NCI-H1694 treated with DMSO at 0.1 percent for 48 hours (cell line): ENCODE results near the gene TNNC1.

ENCODE experiments used
- DNase-seq: peaks from one replicate; lab custom pipeline; 2025; lab: John Stamatoyannopoulos, UW

The TNNC1 gene

DNA sequence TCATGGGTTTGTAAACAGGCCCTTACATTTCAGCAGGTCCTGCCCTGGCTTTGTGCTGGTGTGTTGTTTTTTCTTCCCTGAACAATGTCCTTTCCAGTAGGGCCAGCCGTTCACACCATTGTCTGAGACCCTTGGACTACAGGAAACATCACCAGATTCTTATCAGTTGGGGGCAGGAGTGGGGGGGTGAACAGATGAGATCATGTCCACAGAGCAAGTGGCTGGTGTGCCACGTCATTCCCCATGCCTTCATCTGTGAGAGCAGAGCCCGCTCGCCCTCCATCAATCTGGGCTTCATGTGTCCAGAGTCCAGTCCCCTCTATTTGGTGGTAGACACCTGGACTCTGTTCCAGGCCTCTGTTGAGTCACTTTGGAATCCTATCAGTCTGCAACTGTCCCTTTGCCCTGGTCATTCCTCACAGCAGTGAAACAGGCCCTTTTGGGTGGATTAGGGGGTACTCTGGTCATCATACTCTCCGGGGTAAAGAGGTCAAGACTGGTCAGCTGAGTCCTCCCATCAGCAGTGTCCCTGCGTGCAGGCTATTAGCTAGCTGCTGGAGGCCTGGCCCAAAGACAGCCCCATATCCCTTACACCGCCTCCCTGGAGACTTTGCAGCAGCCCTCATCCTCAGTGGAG, 23.9 kb downstream of the TNNC1 start:
- no peak for DNase-seq

DNA sequence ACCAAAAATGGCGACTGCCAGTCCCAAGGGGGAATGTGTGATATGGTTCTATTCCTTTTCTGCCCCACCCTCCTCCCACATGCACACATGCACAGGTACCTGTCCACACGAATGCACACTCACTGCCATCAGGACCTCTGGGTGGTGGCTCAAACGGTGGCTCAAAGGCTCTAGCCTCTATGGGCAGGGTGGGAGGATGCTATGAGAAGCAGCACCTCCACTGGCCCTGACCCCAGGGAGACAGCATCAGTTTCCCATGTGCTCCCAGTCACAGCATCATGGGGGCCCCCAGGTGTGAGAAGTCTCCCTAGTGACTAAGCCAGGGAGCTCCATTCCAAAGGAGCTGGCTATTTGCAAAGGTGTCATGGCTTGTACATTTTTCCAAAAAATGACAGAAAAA, 24.8 kb downstream of the TNNC1 start:
- no peak for DNase-seq

DNA sequence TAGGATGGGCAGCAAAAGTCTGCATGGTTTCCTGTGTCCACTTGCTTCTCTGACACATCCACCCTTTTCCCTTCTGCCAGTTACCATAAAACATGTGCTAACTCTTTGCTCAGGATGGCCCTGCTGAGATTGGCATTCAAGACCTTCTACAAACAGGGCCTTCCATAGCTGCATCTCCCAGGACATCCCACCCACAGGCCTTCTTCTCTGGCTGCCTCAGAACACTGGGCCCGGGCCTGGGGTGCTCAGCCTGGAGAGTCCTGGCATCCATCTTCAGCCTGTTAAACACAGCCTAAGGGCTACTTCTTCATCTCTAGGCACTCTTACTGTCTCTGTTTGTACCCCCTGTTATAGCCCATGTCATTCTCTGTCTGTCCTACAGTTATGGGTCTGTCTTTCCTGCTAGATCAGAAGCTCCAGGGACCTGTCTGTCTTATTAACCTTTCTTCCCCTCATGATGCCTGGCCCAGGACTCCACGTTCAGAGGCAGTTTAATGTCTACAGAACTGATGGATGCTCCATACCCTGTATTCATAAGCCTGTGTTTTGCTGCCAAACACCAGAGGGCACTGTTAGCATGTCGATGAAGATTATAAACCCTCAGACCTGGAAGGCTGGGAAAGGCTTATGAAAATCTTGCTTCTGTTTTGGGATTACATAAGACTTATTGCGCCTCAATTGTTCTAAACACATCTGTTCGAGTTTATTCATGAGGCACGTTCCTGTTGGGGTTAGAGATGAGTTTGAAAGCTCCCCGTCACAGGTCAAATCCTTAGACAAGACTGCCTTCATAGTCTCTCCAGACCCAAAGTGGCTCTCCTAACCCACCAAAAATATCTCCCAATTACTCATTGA, 25.5 kb downstream of the TNNC1 start:
- peak; percentile 49 for DNase-seq

DNA sequence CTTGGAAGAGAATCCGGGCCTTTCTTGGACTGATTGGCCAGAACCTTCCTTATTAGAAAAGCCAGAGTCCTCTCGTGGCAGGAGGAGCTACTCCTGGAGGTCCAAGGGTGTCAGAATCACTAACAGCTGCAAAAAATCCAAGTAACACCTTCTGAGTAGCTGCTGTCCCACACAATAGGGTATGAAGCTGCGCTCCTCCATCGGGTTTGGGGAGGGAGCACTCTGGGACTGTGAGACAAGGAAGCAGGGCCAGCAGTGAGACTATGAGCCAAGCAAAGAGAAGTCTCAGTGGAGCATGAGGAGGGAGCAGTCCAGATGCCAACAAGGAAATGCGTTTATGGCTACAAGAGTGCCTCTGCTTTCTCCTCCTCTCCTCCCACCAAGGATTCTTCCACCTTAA, 30.7 kb downstream of the TNNC1 start:
- DNase-seq, result no peak

DNA sequence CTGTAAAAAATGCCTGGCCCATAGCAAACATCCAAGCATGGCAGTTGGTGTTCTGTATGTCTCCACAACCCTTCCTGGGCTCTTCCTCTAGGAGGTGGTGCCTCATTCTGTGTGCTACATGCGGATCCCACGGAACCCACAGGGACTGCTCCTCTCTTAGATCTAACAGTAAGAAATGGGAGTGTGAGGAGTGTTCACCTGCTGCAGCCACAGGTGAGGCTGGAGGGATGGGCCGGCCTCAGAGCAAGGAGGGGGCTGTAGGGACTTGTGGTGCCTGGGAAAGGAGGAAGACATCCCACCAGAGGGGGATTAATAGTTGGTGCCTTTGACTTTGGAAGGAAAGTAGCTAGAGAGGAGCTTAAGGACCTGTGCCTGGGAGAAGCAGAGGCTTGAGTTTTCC, 31.2 kb downstream of the TNNC1 start:
- DNase-seq, result no peak

DNA sequence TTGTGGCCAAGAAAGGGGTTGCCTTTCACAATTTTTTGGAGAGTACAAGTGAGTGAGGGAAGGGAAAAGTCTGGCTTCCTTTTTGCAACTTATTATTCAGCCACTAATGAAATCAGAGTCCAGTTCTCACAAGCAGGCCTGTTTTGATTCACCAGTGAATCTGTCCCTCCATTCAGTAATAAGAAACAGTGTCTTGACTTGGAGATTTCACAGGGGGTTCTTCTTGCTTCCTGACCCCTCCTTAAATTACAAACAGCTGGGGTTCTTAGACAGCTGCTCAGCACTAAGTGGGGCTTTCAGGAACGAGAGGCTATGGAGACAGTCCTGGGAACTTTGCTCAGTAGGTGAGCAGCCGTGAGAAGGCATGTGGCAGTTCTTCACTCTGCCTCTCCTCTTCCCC, 33.5 kb downstream of the TNNC1 start:
- DNase-seq, result no peak

DNA sequence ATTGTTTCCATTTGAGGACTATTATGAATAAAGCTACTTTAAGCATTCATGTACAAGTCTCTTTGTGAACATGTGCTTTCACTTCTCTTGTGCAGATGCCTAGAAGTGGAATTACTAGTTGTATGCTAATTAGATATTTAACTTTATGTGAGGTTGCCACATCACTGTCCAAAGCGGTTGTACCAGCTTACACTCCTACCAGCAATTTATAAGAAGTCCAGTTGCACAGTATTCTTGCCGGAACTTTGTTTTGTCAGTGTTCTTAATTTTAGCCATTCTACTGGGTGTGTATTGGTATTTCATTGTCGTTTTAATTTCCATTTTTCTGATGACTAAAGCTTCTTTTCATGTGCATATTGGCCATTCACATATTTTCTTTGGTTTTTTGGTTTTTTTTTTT, 38.0 kb downstream of the TNNC1 start:
- no peak for DNase-seq

DNA sequence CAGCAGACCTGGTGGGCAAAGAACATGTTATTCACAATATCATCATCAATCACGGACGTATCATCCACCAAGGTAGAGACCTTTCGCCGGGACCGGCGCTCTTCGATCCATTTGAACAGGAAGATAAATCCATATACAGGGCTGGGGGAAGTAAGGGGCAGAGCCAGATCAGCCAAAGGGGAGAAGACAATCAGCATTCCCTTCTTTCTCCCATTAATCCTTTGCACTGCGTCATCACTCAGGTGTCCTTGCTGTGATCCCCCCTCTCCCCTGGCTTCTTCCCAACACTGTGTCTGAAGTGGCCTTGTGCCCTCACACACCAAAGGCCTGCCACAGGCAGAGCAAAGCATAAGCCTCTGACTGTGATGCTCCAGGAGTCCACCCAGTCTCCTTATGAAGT, 45.4 kb downstream of the TNNC1 start:
- no peak for DNase-seq

DNA sequence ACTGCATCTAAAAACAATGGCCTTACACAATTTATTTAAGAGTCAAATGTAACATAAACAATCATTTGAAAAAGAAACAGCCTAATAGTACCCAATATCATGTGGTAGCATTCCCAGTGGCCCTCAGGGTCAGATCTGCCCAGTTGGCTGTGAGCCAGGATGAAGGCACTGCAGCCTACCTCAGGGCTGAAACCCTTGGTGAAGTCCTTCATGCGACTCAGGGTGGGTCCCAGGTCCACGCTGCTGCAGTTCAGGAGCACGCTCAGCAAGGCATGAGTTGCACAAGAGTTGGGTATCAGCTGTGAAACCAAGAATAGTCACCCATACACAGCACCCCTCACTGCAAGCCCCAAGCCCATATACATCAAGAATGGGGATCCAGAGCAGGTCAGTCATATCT, 46.1 kb downstream of the TNNC1 start:
- DNase-seq, result no peak

DNA sequence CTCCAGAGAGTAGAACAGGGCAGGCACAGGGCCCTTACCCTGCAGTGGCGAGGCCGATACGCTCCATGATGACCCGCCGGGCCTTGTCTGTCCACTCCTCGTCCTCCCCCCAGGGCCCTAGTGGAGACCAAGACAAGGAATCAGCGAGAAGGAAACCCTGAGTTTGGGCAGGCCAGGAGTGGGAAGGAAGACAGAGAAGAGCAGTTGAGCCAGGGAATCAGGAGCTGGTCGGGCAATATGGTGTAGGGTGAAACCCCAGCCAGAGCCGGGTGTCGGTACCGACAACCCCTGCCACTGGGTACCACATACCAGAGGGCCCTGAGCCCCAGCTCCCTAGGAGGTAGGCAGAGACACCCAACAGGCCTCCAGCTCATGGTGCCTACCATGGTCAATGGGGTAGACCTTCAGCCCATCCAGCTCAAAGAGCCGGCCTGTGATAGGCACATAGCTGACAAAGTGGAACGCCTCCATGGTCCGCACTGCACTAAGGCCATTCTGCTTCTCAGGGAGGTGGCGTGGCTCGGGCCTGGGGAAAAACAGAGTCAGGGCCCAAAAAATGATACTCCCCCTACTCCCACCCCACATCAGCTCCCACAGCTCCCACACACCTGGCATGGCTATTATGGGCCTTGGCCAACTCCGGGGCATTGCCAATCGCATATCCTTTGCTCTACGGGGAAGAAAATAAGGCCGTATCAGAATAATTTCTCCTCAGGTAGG, 46.9 kb downstream of the TNNC1 start:
- no peak for DNase-seq

DNA sequence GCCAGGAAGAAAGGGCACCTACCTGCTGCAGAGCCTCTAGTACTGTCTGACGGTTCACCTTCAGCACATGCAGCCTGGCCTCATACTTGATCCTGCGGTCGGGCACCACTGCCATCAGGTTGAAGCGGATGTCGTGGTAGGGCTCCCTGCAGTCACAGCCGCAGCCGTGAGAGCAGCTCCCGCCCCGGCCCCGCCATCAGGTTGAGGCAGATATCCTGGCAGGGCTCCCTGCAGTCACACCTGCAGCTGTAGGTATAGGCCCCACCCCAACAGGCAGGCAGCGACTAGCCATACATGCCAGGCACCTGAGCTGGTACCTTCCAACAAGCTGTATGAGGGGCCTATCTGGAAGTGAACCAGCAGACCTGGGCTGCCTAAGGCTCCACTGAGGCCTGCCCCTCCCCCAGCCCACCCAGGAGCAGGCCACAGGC, 47.6 kb downstream of the TNNC1 start:
- DNase-seq, result no peak

DNA sequence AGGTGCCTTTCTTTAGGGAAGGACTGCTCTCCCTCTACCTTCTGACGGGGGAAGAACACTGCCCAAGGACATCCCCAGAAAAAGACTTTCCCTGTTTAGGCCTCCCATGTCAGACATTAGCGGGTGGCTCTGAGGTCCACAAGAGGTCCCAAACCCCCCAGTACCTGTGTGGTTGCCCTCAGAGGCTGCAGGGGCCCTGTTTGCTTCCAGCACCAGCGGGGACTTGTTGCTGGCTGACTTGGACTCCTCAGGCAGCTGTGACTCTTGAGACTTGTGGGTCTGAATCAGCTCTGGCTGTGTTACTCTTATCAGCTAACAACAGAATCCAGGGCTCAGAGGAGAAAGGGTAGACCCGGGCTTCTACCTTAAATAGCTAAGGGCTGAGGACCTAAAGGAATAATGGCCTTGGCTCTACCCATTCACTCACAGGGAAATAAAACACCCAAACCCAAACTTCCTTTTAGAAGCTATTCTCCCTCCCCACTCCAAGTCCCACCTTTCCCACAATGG, 48.2 kb downstream of the TNNC1 start:
- DNase-seq, result no peak

DNA sequence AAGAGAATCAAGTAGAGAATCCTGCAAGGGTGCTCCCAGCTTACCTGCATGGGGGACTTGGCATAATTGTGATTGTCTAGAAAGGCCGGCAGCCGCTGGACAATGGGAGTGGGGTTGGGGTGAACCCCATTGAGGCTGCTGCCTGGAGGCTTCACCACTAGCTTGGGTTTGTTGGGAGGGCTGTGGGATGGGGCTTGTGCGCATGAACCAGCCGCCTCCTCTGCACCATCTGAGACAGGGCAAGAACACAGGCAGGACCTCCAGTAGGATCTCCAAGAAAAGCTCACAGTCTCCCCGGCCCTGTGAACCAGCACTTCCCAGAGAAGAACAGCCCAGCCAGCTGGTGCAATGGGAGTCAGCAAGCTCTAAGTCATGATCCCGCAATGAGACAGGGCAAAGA, 48.8 kb downstream of the TNNC1 start:
- DNase-seq, result no peak

DNA sequence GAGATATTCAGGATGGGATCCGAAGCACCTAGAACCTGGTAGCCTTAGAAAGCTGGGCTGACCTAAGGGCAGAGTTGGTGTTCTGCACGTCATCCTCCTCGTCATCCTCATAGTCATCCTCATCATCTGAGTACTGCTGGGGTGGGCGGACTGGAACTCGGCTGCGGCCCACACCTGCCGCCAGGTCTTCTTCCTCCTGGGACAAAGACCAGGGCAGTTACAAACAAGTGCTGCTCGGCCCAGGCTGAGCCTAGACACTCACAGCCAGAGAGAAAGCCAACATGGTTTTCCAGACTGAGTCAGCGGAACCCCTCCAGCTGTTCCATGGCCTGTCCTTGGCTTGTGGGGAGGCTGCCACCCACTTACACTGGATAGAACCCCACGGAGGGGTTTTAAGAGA, 49.5 kb downstream of the TNNC1 start:
- no peak for DNase-seq

DNA sequence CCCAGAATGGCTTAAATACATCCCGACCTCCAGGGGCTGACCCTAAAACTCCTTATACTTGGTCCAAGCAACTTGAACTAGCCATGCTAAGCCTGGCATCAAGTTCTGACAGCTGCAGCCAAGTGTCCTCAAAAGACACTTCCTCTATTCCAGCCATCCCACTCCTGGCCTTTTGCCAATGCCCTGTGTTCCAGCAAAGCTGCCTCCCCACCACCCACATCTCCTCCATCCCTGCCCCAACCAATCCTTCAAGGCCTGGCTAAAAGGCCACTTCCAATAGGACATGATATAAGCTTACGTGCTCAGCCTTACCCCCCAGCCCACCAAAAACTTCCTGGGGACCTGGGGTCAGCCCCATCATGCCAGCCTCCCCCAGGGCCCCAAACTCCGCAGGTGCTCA, 49.9 kb downstream of the TNNC1 start:
- no peak for DNase-seq

DNA sequence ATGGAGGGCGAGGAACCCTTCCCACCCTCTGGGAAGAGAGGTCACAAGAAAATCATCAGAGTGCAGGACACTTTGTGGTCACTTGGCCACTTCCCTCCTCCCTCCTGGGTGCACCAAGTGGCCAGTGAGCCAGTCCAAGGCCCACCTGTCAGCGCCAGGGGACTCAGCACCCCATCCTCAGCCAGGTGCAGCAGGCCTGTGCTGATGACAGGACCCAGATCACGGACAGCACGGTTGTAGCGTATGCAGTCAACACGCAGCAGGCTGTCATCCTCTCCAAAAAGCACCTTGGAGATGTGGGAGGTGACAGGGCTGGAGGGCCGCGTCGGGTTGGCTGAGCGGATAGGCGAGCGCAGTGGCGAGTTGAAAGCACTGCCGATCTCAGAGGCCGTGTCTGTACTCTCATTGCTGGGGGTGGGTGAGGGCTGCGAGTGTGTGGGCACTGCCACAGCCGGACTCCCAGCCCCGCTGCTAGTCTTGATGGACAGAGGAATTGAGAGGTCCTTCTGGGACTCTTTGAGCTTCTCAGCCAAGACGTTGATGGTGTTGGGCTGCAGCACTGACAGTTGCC, 50.5 kb downstream of the TNNC1 start:
- DNase-seq, result no peak

DNA sequence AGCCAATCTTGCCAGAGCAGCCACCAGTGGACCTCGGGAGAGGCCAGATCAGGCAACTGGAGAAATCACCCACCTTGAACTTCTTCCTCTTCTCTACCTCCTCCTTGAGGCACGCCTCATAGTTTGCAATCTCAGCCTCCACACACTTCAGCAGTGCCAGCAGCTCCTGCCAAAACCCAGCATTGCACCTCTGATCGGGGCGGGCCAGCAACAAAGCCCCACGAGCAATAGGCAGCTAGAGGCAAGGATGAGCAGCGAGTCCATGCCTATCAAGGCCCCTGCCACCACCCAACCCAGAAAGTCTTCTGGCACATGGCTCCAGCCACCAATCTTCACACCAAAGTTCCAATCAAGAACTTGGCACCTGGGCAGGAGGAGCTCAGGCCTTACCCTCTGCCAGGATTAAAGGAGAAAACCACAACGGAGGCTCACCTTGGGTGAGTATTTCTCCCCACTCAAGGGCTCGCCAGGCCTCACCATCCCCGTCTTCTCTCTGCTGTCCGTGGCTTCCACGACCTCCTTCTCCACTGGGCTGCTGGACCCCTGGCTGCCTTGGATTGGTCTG, 51.1 kb downstream of the TNNC1 start:
- no peak for DNase-seq

DNA sequence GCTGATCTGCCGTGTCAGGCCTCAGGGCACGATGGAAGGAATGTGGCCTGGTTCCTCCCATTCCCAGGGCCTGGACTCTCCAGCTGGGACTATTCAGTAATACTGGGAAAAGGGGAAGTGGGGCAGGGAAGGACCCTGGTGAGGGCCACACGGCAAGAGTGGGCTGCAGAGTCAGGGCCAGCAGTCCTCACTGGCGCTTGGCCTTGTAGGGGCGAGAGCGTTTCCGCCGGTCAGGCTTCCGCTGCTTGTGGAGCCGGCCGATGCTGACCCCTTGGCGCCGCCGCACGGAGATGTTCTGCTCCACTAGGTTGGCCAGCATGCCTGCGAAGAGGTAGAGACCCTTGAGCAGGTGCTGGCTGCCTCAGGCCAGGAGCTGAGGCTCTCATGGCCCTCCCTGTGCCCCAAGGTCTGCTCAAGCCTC, 51.7 kb downstream of the TNNC1 start:
- DNase-seq, result no peak

DNA sequence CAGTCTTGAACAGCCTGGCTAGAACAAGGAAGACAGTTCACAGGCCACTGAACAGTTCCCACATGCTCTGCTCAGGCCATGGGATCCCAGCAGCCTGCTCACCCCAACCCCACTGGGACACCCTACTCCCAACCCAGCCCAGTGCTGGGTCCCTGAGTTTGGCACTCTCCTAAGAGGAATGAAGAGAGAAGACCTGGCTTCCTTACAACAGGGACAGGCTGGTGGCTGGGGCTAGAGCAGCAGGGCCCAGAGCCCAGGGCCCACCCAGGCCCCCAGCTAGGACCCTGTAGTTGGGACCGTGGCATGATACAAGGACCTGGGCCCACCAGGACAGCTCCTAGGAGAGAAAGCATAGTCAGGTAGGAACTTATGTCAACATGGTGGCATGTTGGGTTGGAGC, 52.3 kb downstream of the TNNC1 start:
- no peak for DNase-seq
